ENCODE data around the gene VPS35. TPM values are rescaled to one million over a fixed set of nuclear protein-coding genes. Genes with fewer than 3 reads are reported as not detected.

VPS35 gene
- polyA plus RNA-seq, 1 donor from 2014 or later, result 155 TPM

- H3K9ac ChIP-seq (ENCODE audit: low read length), result no peak overlapping the region
- H3K9me2 ChIP-seq (ENCODE audit: insufficient read depth, low read length), result no peaks in the 10 kb centered on the region
- H3K9me3 ChIP-seq (ENCODE audit: low read length), result no peaks in the 10 kb centered on the region
- H3K27me3 ChIP-seq (ENCODE audit: insufficient read depth, low read depth, low read length), result no peaks in the 10 kb centered on the region
- H2AFZ ChIP-seq (ENCODE audit: low read depth, low read length), result no peak overlapping the region
- no peaks in the 10 kb centered on the region for H3F3A ChIP-seq (ENCODE audit: insufficient read depth, low read length, poor library complexity, severe bottlenecking)
- no peaks in the 10 kb centered on the region for H3K79me2 ChIP-seq (replicated peaks; ENCODE audit: insufficient read depth, low read length)
- no peak overlapping the region for H3K27ac ChIP-seq (ENCODE audit: low read length)
- no peak overlapping the region for H3K4me3 ChIP-seq (ENCODE audit: low read length)
- H4K20me1 ChIP-seq (ENCODE audit: insufficient read depth), result no peaks in the 10 kb centered on the region
- no peak overlapping the region for H3K4me2 ChIP-seq (ENCODE audit: low read length)
- TF ChIP-seq EZH2 (IDR thresholded peaks at IDR 0.05; ENCODE audit: borderline replicate concordance, insufficient read depth, low read length, poor library complexity, severe bottlenecking), result no peak
- TF ChIP-seq MXI1 (conservative IDR thresholded peaks at IDR 0.05; ENCODE audit: poor library complexity, severe bottlenecking), result no peak
- no peak for TF ChIP-seq EP300 (conservative IDR thresholded peaks at IDR 0.05; ENCODE audit: poor library complexity, severe bottlenecking)
- TF ChIP-seq POLR2AphosphoS5 (IDR thresholded peaks at IDR 0.05), result no peak
- TF ChIP-seq REST (IDR thresholded peaks at IDR 0.05; ENCODE audit: borderline replicate concordance), result no peak
- TF ChIP-seq, protein P1, sequence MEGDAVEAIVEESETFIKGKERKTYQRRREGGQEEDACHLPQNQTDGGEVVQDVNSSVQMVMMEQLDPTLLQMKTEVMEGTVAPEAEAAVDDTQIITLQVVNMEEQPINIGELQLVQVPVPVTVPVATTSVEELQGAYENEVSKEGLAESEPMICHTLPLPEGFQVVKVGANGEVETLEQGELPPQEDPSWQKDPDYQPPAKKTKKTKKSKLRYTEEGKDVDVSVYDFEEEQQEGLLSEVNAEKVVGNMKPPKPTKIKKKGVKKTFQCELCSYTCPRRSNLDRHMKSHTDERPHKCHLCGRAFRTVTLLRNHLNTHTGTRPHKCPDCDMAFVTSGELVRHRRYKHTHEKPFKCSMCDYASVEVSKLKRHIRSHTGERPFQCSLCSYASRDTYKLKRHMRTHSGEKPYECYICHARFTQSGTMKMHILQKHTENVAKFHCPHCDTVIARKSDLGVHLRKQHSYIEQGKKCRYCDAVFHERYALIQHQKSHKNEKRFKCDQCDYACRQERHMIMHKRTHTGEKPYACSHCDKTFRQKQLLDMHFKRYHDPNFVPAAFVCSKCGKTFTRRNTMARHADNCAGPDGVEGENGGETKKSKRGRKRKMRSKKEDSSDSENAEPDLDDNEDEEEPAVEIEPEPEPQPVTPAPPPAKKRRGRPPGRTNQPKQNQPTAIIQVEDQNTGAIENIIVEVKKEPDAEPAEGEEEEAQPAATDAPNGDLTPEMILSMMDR (IDR thresholded peaks at IDR 0.05; ENCODE audit: poor library complexity, severe bottlenecking), result no peak
- TF ChIP-seq TAF1 (IDR thresholded peaks at IDR 0.05; ENCODE audit: low read depth), result no peak
- no peak for TF ChIP-seq RAD21 (conservative IDR thresholded peaks at IDR 0.05)
- TF ChIP-seq SMC3 (conservative IDR thresholded peaks at IDR 0.05; ENCODE audit: poor library complexity), result no peak
- H3K36me3 ChIP-seq (ENCODE audit: insufficient read depth, low read length), result no peaks in the 10 kb centered on the region
Measured at GRCh38 chr16:46730801-46731690, 42.1 kb upstream of the VPS35 start.

DNA sequence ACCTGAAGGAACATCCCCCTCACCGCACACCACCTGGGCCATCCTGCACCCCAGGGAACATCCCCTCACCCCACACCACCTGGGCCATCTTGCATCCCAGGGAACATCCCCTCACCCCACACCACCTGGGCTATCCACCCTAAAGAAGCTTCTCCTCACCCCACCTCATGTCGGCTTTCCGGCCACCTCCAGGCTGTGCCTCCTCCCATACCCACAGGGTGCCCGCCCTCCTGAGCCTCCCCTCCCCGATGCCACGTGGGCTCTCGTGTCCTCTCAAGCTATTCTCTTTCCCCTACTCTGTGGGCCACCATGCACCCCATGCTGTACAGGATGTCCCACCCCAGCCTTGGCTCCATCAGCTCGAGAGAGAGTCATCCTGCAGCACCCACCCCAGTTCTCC, 41.1 kb upstream of the VPS35 start:
- H3K79me2 ChIP-seq (replicated peaks; ENCODE audit: insufficient read depth, low read length), result no peaks in the 10 kb centered on the region
- no peak for TF ChIP-seq MXI1 (conservative IDR thresholded peaks at IDR 0.05; ENCODE audit: poor library complexity, severe bottlenecking)
- TF ChIP-seq EZH2 (IDR thresholded peaks at IDR 0.05; ENCODE audit: borderline replicate concordance, insufficient read depth, low read length, poor library complexity, severe bottlenecking), result no peak
- no peak for TF ChIP-seq SMC3 (conservative IDR thresholded peaks at IDR 0.05; ENCODE audit: poor library complexity)
- TF ChIP-seq EP300 (conservative IDR thresholded peaks at IDR 0.05; ENCODE audit: poor library complexity, severe bottlenecking), result no peak
- no peak for TF ChIP-seq RAD21 (conservative IDR thresholded peaks at IDR 0.05)
- TF ChIP-seq, protein P1 (IDR thresholded peaks at IDR 0.05; ENCODE audit: poor library complexity, severe bottlenecking), result no peak
- no peaks in the 10 kb centered on the region for H3K27me3 ChIP-seq (ENCODE audit: insufficient read depth, low read depth, low read length)
- no peaks in the 10 kb centered on the region for H3K9me2 ChIP-seq (ENCODE audit: insufficient read depth, low read length)
- no peaks in the 10 kb centered on the region for H4K20me1 ChIP-seq (ENCODE audit: insufficient read depth)
- H3K9ac ChIP-seq (ENCODE audit: low read length), result no peak overlapping the region
- H3F3A ChIP-seq (ENCODE audit: insufficient read depth, low read length, poor library complexity, severe bottlenecking), result no peaks in the 10 kb centered on the region
- H3K4me3 ChIP-seq (ENCODE audit: low read length), result no peak overlapping the region
- no peaks in the 10 kb centered on the region for H3K9me3 ChIP-seq (ENCODE audit: low read length)
- H3K27ac ChIP-seq (ENCODE audit: low read length), result no peak overlapping the region
- H3K36me3 ChIP-seq (ENCODE audit: insufficient read depth, low read length), result no peaks in the 10 kb centered on the region
- no peak overlapping the region for H3K4me2 ChIP-seq (ENCODE audit: low read length)
- H2AFZ ChIP-seq (ENCODE audit: low read depth, low read length), result no peak overlapping the region
